HepG2 (cell line): ENCODE measurements around the gene RBBP6. TPM values are rescaled to one million over a fixed set of nuclear protein-coding genes. Genes with fewer than 3 reads are reported as not detected.
A peak's percentile ranks its signal among the peaks of the same experiment; 100 is the strongest.

Experiments
- AHR ChIP-seq: IDR thresholded peaks from 2 replicates; pipeline ENCODE4 v1.6.1; 2018; ENCODE audit warnings: missing genetic modification reagents, missing compliant biosample characterization
- CHCHD3 ChIP-seq: sonication (generic); formaldehyde crosslinking; IDR thresholded peaks from 2 replicates; pipeline ENCODE4 v1.8.0; 2022; ENCODE audit warnings: mild to moderate bottlenecking, missing genetic modification reagents, moderate library complexity
- CREM ChIP-seq, 2 experiments: sonication (generic) in 1 of 2; formaldehyde crosslinking in 1 of 2; IDR thresholded peaks; 2 replicates each; pipeline versions ENCODE4 v1.4.0 to v1.6.1; 2016 to 2020; ENCODE audit warnings: antibody characterized with exemption in 1 of 2, mild to moderate bottlenecking in 1 of 2, missing genetic modification reagents in 1 of 2
- FLYWCH1 ChIP-seq: sonication (generic); formaldehyde crosslinking; IDR thresholded peaks from 2 replicates; pipeline ENCODE4 v1.8.1; 2023; ENCODE audit warnings: mild to moderate bottlenecking, missing genetic modification reagents
- FOXO1 ChIP-seq: sonication (generic); formaldehyde crosslinking; IDR thresholded peaks from 2 replicates; pipeline ENCODE4 v1.4.0; 2020; ENCODE audit warnings: missing genetic modification reagents
- GATAD1 ChIP-seq: IDR thresholded peaks from 2 replicates; pipeline ENCODE4 v1.6.1; 2016; ENCODE audit warnings: missing genetic modification reagents, missing compliant biosample characterization
- GRHL1 ChIP-seq: sonication (generic); formaldehyde crosslinking; conservative IDR thresholded peaks from 2 replicates; pipeline ENCODE4 v1.8.0; 2022; ENCODE audit warnings: missing genetic modification reagents
- IRX3 ChIP-seq: sonication (generic); formaldehyde crosslinking; IDR thresholded peaks from 2 replicates; pipeline ENCODE4 v1.8.1; 2023; ENCODE audit warnings: mild to moderate bottlenecking, low read depth, missing genetic modification reagents, borderline replicate concordance
- JDP2 ChIP-seq: sonication (generic); formaldehyde crosslinking; IDR thresholded peaks from 2 replicates; pipeline ENCODE4 v1.8.1; 2022; ENCODE audit warnings: missing genetic modification reagents, borderline replicate concordance
- KLF15 ChIP-seq: sonication (generic); formaldehyde crosslinking; IDR thresholded peaks from 2 replicates; pipeline ENCODE4 v1.8.1; 2023; ENCODE audit warnings: borderline replicate concordance, mild to moderate bottlenecking, inconsistent platforms, missing genetic modification reagents, mixed read lengths
- SCMH1 ChIP-seq: sonication (generic); formaldehyde crosslinking; IDR thresholded peaks from 2 replicates; pipeline ENCODE4 v1.9.0; 2021; ENCODE audit warnings: missing genetic modification reagents, mild to moderate bottlenecking, borderline replicate concordance
- SIX1 ChIP-seq: sonication (generic); formaldehyde crosslinking; IDR thresholded peaks from 2 replicates; pipeline ENCODE4 v1.4.0; 2020; ENCODE audit warnings: missing genetic modification reagents, borderline replicate concordance
- SP1 ChIP-seq, 2 experiments: fragments of 450-650 bp in 1 of 2; sonication (generic) in 1 of 2; formaldehyde crosslinking in 1 of 2; IDR thresholded peaks; 2 replicates each; pipeline versions ENCODE4 v1.4.0 to v1.6.1; 2016 to 2020; ENCODE audit warnings: missing genetic modification reagents in 1 of 2
- SRSF4 ChIP-seq: fragments of 200-400 bp; formaldehyde crosslinking; IDR thresholded peaks from one replicate; pipeline ENCODE4 v1.6.1; 2018; ENCODE audit warnings: mild to moderate bottlenecking, low read depth, low read length, moderate library complexity; ENCODE audit not compliant: poor library complexity, severe bottlenecking
- TFDP2 ChIP-seq: sonication (generic); formaldehyde crosslinking; IDR thresholded peaks from 2 replicates; pipeline ENCODE4 v1.4.0; 2020; ENCODE audit warnings: missing genetic modification reagents
- TFE3 ChIP-seq: IDR thresholded peaks from 2 replicates; pipeline ENCODE4 v1.6.1; 2016
- ZBTB7A ChIP-seq: sonication (generic); formaldehyde crosslinking; IDR thresholded peaks from 2 replicates; pipeline ENCODE4 v1.8.0; 2022; ENCODE audit warnings: mild to moderate bottlenecking, missing genetic modification reagents
- ZNF205 ChIP-seq: IDR thresholded peaks from 2 replicates; pipeline ENCODE4 v1.6.1; 2018; ENCODE audit warnings: missing biosample characterization, missing genetic modification reagents
- ZNF235 ChIP-seq: sonication (generic); formaldehyde crosslinking; IDR thresholded peaks from 2 replicates; pipeline ENCODE4 v1.8.1; 2023; ENCODE audit warnings: mild to moderate bottlenecking, missing genetic modification reagents, borderline replicate concordance
- ZNF292 ChIP-seq: sonication (generic); formaldehyde crosslinking; IDR thresholded peaks from 2 replicates; pipeline ENCODE4 v1.8.1; 2022; ENCODE audit warnings: mild to moderate bottlenecking, low read depth, missing genetic modification reagents, borderline replicate concordance
- ZNF432 ChIP-seq: sonication (generic); formaldehyde crosslinking; IDR thresholded peaks from 2 replicates; pipeline ENCODE4 v1.5.0; 2020; ENCODE audit warnings: missing genetic modification reagents, mild to moderate bottlenecking, borderline replicate concordance
- ZNF768 ChIP-seq: sonication (generic); formaldehyde crosslinking; IDR thresholded peaks from 2 replicates; pipeline ENCODE4 v1.4.0; 2020; ENCODE audit warnings: missing genetic modification reagents
- ZNF841 ChIP-seq: sonication (generic); formaldehyde crosslinking; IDR thresholded peaks from 2 replicates; pipeline ENCODE4 v1.8.1; 2023; ENCODE audit warnings: missing genetic modification reagents, borderline replicate concordance
- ZSCAN5A ChIP-seq: sonication (generic); formaldehyde crosslinking; IDR thresholded peaks from 2 replicates; pipeline ENCODE4 v1.8.0; 2022; ENCODE audit warnings: mild to moderate bottlenecking, missing genetic modification reagents, borderline replicate concordance
- polyA plus RNA-seq, 8 experiments: library from polyadenylated mRNA; depleted of rRNA in 3 of 8; stranded (reverse) in 7 of 8; unstranded in 1 of 8; fragments of >200 nt; fragmentation: Illumina TruSeq in 4 of 8; extraction: Trizol in 4 of 8; gene quantifications; 2 replicates each; pipeline versions ENCODE4 v1.2.1 to v1.2.3, GENCODE V29; 2011 to 2016; ENCODE audit warnings: low read depth in 4 of 8, missing spikeins in 1 of 8, mixed read lengths in 1 of 8; ENCODE audit not compliant: insufficient read depth in 1 of 8
- total RNA-seq, 5 experiments: library from RNA; depleted of rRNA; stranded (reverse); fragments of >200 nt; fragmentation: Illumina TruSeq; extraction: Trizol; gene quantifications; 2 replicates each; pipeline ENCODE4 v1.2.3, GENCODE V29; 2016; ENCODE audit warnings: low read depth in 1 of 5

Gene RBBP6
- total and polyA plus RNA-seq, 2 of the 13 experiments (the other 11 are each of a cell fraction or from before 2014, with no cell fraction given): 37.1 to 70.9 TPM

GRCh38 chr16:24539295-24539849 lies at the start of gene RBBP6 (continued):
- peak; percentile 94 for TF ChIP-seq TFDP2 (CRISPR knock-in tag)
- TF ChIP-seq CHCHD3 (CRISPR knock-in tag): no peak
- TF ChIP-seq ZBTB7A (CRISPR knock-in tag): 0 out of 2 replicates have a peak, but pooled peaks have one; percentile 30
- peak; percentile 87 for TF ChIP-seq TFE3
- TF ChIP-seq ZSCAN5A (CRISPR knock-in tag): no peak; the same call in 1 of the 2 replicates
- peak; percentile 76; the same call in 1 of the 2 replicates for TF ChIP-seq ZNF205
- no peak for TF ChIP-seq GRHL1 (CRISPR knock-in tag)
- TF ChIP-seq ZNF235: peak; percentile 94
- TF ChIP-seq ZNF841 (CRISPR knock-in tag): no peak
- peak; percentile 67 for TF ChIP-seq SIX1 (CRISPR knock-in tag)
- peak; percentile 73 for TF ChIP-seq FOXO1 (CRISPR knock-in tag)
- peak; percentile 82; the same call in 1 of the 2 replicates for TF ChIP-seq ZNF768 (CRISPR knock-in tag)
- TF ChIP-seq KLF15 (CRISPR knock-in tag): no peak; the same call in 1 of the 2 replicates
- TF ChIP-seq ZNF292 (CRISPR knock-in tag): no peak
- 0 out of 2 replicates have a peak, but pooled peaks have one; percentile 30 for TF ChIP-seq IRX3 (CRISPR knock-in tag)
- TF ChIP-seq FLYWCH1 (CRISPR knock-in tag): no peak
- peak; percentile 85 for TF ChIP-seq CREM (IDR thresholded peaks at IDR 0.05)
- TF ChIP-seq CREM (CRISPR knock-in tag; IDR thresholded peaks at IDR 0.05): peak; percentile 37; the same call in 1 of the 2 replicates
- TF ChIP-seq JDP2 (CRISPR knock-in tag): no peak
- peak; percentile 70 for TF ChIP-seq GATAD1 (CRISPR knock-in tag)
- no peak for TF ChIP-seq SRSF4
- TF ChIP-seq AHR (CRISPR knock-in tag): peak; percentile 67
- no peak for TF ChIP-seq SP1 (IDR thresholded peaks at IDR 0.05)
- TF ChIP-seq SP1 (CRISPR knock-in tag; IDR thresholded peaks at IDR 0.05): peak; percentile 95
- no peak for TF ChIP-seq SCMH1 (CRISPR knock-in tag)
- no peak for TF ChIP-seq ZNF432 (CRISPR knock-in tag)
